ENCODE measurements around the gene TTYH1.

TTYH1 gene

DNA sequence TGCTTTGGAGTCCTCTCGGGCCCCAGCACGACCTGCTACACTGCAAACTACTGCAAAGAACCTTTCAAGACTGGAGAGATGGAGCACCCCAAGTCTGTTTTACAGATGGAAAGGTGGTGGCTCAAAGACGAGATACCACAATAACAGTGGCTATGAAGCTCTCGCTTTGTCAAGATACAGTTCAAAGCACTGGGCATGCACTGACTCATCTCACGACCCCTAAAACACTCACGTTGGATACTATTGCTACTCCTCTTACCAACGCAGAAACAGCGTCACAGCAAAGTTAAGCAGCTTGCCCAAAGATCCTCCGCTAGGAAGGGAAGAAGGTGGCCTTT lies 26.5 kb upstream of the TTYH1 start:
- no peak for DNase-seq (ENCODE audit: low read depth, low spot score)
- H3K4me3 ChIP-seq (ENCODE audit: low read depth, low read length), result no peak overlapping the region
- in situ Hi-C loops (cut with HindIII; ENCODE audit: low sequenced_read_pairs), result no loop called here
- TF ChIP-seq CTCF (IDR thresholded peaks at IDR 0.05; ENCODE audit: low read depth, low read length), result no peak

DNA sequence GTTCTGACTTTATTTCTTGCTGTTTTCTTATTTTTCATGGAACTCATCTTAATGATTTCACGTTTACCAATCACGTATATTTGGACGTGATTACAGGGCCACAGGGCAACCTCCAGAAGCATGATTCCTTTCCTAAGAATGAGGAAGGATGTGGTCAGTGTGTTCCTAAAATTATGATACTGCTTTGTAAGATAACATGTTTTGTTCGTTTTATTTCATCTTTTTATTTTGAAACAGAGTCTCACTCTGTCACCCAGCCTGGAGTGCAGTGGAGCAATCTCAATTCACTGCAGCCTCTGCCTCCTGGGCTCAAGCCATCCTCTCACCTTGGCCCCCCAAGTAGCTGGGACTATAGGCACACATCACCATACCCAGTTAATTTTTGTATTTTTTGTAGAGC lies 25.7 kb upstream of the TTYH1 start:
- in situ Hi-C loops (cut with HindIII; ENCODE audit: low sequenced_read_pairs), result no loop called here
- DNase-seq (ENCODE audit: low read depth, low spot score), result no peak
- no peak for TF ChIP-seq CTCF (IDR thresholded peaks at IDR 0.05; ENCODE audit: low read depth, low read length)
- H3K4me3 ChIP-seq (ENCODE audit: low read depth, low read length), result no peak overlapping the region

GRCh38 chr19:54390942-54391577 lies 24.2 kb upstream of the TTYH1 start:
- peak; percentile 74 for TF ChIP-seq CTCF (IDR thresholded peaks at IDR 0.05; ENCODE audit: low read depth, low read length)
- in situ Hi-C loops (cut with HindIII; ENCODE audit: low sequenced_read_pairs), result no loop called here
- peak; percentile 53 for DNase-seq (ENCODE audit: low read depth, low spot score)
- H3K4me3 ChIP-seq (ENCODE audit: low read depth, low read length), result no peak overlapping the region

DNA sequence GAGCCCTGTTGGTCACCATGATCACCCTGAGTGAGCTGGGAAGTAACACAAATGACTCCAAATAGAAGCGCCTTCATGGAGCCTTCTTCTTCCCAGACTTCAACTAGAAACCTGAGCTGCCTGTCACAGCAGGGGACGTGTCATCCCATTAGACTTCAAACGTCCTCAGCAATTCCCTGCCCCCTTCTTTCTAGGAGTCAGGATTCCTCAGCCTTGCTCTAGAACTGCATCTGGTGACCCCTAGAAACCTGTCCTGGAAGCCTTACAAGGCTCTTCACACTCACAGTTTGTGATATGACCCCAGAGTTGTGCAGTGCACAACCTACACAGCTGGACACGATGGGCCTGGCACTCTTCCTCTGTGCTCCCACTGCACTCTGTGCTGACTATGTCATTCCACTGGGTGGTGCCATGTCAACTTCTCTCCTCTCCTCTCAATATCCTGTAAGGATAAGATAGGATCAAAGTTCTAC lies 23.6 kb upstream of the TTYH1 start:
- in situ Hi-C loops (cut with HindIII; ENCODE audit: low sequenced_read_pairs), result no loop called here

DNA sequence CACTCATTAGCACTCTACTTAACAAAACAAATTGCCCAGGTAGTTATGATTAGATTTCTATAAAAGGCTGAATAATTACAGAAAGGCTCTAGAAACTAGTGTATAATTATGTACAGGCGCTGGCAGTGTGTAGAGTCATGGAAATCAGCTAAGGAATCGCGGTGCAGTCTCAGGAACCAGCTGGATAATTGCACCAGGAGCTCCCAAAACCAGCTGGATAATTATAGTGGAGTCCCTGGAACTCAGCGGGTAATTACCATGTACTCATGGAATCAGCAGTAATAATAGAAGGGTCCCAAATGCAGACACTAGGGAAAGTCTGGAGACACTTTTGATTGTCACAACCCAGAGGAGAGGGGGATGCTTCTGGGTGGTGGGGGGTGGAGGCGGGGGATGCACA lies 23.2 kb upstream of the TTYH1 start:
- no peak for TF ChIP-seq CTCF (IDR thresholded peaks at IDR 0.05; ENCODE audit: low read depth, low read length)
- DNase-seq (ENCODE audit: low read depth, low spot score), result no peak
- H3K4me3 ChIP-seq (ENCODE audit: low read depth, low read length), result no peak overlapping the region
- in situ Hi-C loops (cut with HindIII; ENCODE audit: low sequenced_read_pairs), result no loop called here

More for the DNA sequence above, 23.6 kb upstream of the TTYH1 start:
- DNase-seq (ENCODE audit: low read depth, low spot score), result no peak
- no peak for TF ChIP-seq CTCF (IDR thresholded peaks at IDR 0.05; ENCODE audit: low read depth, low read length)
- no peak overlapping the region for H3K4me3 ChIP-seq (ENCODE audit: low read depth, low read length)

GRCh38 chr19:54393381-54393780 lies 21.9 kb upstream of the TTYH1 start:
- in situ Hi-C loops (cut with HindIII; ENCODE audit: low sequenced_read_pairs), result no loop called here
- H3K4me3 ChIP-seq (ENCODE audit: low read depth, low read length), result no peak overlapping the region
- TF ChIP-seq CTCF (IDR thresholded peaks at IDR 0.05; ENCODE audit: low read depth, low read length), result no peak
- no peak for DNase-seq (ENCODE audit: low read depth, low spot score)

Data from astrocyte of the spinal cord (primary cell).